ENCODE results near the gene SPRY2. TPM values are rescaled to one million over a fixed set of nuclear protein-coding genes. Genes with fewer than 3 reads are reported as not detected.

SPRY2 gene
- total RNA-seq, 1 experiment from 2014 or later: 19.0 TPM

- Histone ChIP-seq H3K9me3 (ENCODE audit: low read length) (no peaks in the 10 kb centered on the region), H3K36me3 (ENCODE audit: low read depth, low read length) (no peaks in the 10 kb centered on the region), H3K9me2 (replicated peaks; ENCODE audit: low read length) (no peaks in the 10 kb centered on the region), H3K9ac (ENCODE audit: low read length) (no peak overlapping the region), H3F3A (ENCODE audit: low read length, unreplicated experiment) (no peaks in the 10 kb centered on the region), H3K4me2 (ENCODE audit: low read length) (no peak overlapping the region), H3K4me1 (ENCODE audit: insufficient read depth, low read length) (peaks cover 7% of the 10 kb centered on the region; the same call in 1 of the 2 replicates), H4K20me1 (ENCODE audit: low read length) (no peaks in the 10 kb centered on the region), H3K27ac (ENCODE audit: low read length) (no peak overlapping the region), H3K27me3 (ENCODE audit: low read length) (no peaks in the 10 kb centered on the region), H3K4me3 (ENCODE audit: low read length) (no peak overlapping the region), H3K79me2 (ENCODE audit: low read length) (no peaks in the 10 kb centered on the region), H2AFZ (ENCODE audit: low read length) (no peak overlapping the region)
- ChIA-PET POLR2A (ENCODE audit: unreplicated experiment) (interaction anchor here (0.7 to 1.2 kb wide), 2 partner anchors 19 to 595 kb away, joined by 4 to 7 read pairs; partner anchors contain the start of gene SPRY2), CTCF (interaction anchor here (0.6 to 1.1 kb wide), 2 partner anchors 513 to 657 kb away, joined by 5 to 9 read pairs; no protein-coding TSS in a partner anchor)
- ATAC-seq: no peak
- TF ChIP-seq EZH2phosphoT487 (IDR thresholded peaks at IDR 0.05; ENCODE audit: borderline replicate concordance, low read length): no peak
- TF ChIP-seq, protein P1, sequence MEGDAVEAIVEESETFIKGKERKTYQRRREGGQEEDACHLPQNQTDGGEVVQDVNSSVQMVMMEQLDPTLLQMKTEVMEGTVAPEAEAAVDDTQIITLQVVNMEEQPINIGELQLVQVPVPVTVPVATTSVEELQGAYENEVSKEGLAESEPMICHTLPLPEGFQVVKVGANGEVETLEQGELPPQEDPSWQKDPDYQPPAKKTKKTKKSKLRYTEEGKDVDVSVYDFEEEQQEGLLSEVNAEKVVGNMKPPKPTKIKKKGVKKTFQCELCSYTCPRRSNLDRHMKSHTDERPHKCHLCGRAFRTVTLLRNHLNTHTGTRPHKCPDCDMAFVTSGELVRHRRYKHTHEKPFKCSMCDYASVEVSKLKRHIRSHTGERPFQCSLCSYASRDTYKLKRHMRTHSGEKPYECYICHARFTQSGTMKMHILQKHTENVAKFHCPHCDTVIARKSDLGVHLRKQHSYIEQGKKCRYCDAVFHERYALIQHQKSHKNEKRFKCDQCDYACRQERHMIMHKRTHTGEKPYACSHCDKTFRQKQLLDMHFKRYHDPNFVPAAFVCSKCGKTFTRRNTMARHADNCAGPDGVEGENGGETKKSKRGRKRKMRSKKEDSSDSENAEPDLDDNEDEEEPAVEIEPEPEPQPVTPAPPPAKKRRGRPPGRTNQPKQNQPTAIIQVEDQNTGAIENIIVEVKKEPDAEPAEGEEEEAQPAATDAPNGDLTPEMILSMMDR (conservative IDR thresholded peaks at IDR 0.05; ENCODE audit: low read depth, low read length): no peak
- no peak for TF ChIP-seq EZH2 (IDR thresholded peaks at IDR 0.05; ENCODE audit: low read length, unreplicated experiment)
- no peak for DNase-seq
- intact Hi-C loops (cut with micrococcal nuclease): loop anchor here (2.0 to 5.0 kb wide), 4 partner anchors 192 to 730 kb away; no protein-coding TSS in a partner anchor
- BruUV-seq (replicated peaks): no TSS peak
Observed at GRCh38 chr13:80360453-80360800, 19.5 kb upstream of the SPRY2 start.

GRCh38 chr13:80359778-80360452 is 19.0 kb upstream of the SPRY2 start:
- no TSS peak for BruUV-seq (replicated peaks)
- no peak overlapping the region for H3K9ac ChIP-seq (ENCODE audit: low read length)
- H3K4me3 ChIP-seq (ENCODE audit: low read length): no peak overlapping the region
- ATAC-seq (no peak), DNase-seq (no peak)
- TF ChIP-seq EZH2 (IDR thresholded peaks at IDR 0.05; ENCODE audit: low read length, unreplicated experiment) (no peak), EZH2phosphoT487 (IDR thresholded peaks at IDR 0.05; ENCODE audit: borderline replicate concordance, low read length) (no peak)
- TF ChIP-seq, protein P1 (conservative IDR thresholded peaks at IDR 0.05; ENCODE audit: low read depth, low read length): no peak
- no peaks in the 10 kb centered on the region for H4K20me1 ChIP-seq (ENCODE audit: low read length)
- H3K36me3 ChIP-seq (ENCODE audit: low read depth, low read length): no peaks in the 10 kb centered on the region
- H2AFZ ChIP-seq (ENCODE audit: low read length): no peak overlapping the region
- no peaks in the 10 kb centered on the region for H3K9me3 ChIP-seq (ENCODE audit: low read length)
- no peaks in the 10 kb centered on the region for H3F3A ChIP-seq (ENCODE audit: low read length, unreplicated experiment)
- no peak overlapping the region for H3K4me2 ChIP-seq (ENCODE audit: low read length)
- H3K79me2 ChIP-seq (ENCODE audit: low read length): no peaks in the 10 kb centered on the region
- H3K4me1 ChIP-seq (ENCODE audit: insufficient read depth, low read length): peaks cover 7% of the 10 kb centered on the region; the same call in 1 of the 2 replicates
- ChIA-PET POLR2A (ENCODE audit: unreplicated experiment) (interaction anchor here (0.7 to 1.2 kb wide), 2 partner anchors 19 to 594 kb away, joined by 4 to 7 read pairs; partner anchors contain the start of gene SPRY2), CTCF (interaction anchor here (0.6 to 1.1 kb wide), 2 partner anchors 513 to 658 kb away, joined by 5 to 9 read pairs; no protein-coding TSS in a partner anchor)
- intact Hi-C loops (cut with micrococcal nuclease): loop anchor here (2.0 to 5.0 kb wide), 4 partner anchors 192 to 729 kb away; no protein-coding TSS in a partner anchor
- H3K27me3 ChIP-seq (ENCODE audit: low read length): no peaks in the 10 kb centered on the region
- no peaks in the 10 kb centered on the region for H3K9me2 ChIP-seq (replicated peaks; ENCODE audit: low read length)
- no peak overlapping the region for H3K27ac ChIP-seq (ENCODE audit: low read length)

GRCh38 chr13:80359414-80359777 is 18.5 kb upstream of the SPRY2 start:
- H3K4me3 ChIP-seq (ENCODE audit: low read length): no peak overlapping the region
- H3K9me2 ChIP-seq (replicated peaks; ENCODE audit: low read length): no peaks in the 10 kb centered on the region
- no peak overlapping the region for H2AFZ ChIP-seq (ENCODE audit: low read length)
- H3K27me3 ChIP-seq (ENCODE audit: low read length): no peaks in the 10 kb centered on the region
- no peak overlapping the region for H3K27ac ChIP-seq (ENCODE audit: low read length)
- no peaks in the 10 kb centered on the region for H3F3A ChIP-seq (ENCODE audit: low read length, unreplicated experiment)
- no peak for TF ChIP-seq EZH2phosphoT487 (IDR thresholded peaks at IDR 0.05; ENCODE audit: borderline replicate concordance, low read length)
- no peaks in the 10 kb centered on the region for H3K9me3 ChIP-seq (ENCODE audit: low read length)
- DNase-seq: no peak
- no peaks in the 10 kb centered on the region for H3K36me3 ChIP-seq (ENCODE audit: low read depth, low read length)
- peaks cover 7% of the 10 kb centered on the region; the same call in 1 of the 2 replicates for H3K4me1 ChIP-seq (ENCODE audit: insufficient read depth, low read length)
- intact Hi-C loops (cut with micrococcal nuclease): no loop called here
- POLR2A ChIA-PET (ENCODE audit: unreplicated experiment): interaction anchor here (1.2 kb wide), 1 partner anchor 18 kb away, joined by 7 read pairs; the partner anchor contains the start of gene SPRY2
- CTCF ChIA-PET: no interaction called here
- ATAC-seq: no peak
- H3K9ac ChIP-seq (ENCODE audit: low read length): no peak overlapping the region
- H3K79me2 ChIP-seq (ENCODE audit: low read length): no peaks in the 10 kb centered on the region
- H3K4me2 ChIP-seq (ENCODE audit: low read length): no peak overlapping the region
- H4K20me1 ChIP-seq (ENCODE audit: low read length): no peaks in the 10 kb centered on the region
- BruUV-seq (replicated peaks): no TSS peak

Data from PC-3 (cell line).